ENCODE data around the gene NCAPH2. TPM values are rescaled to one million over a fixed set of nuclear protein-coding genes. Genes with fewer than 3 reads are reported as not detected.

NCAPH2 gene
- total RNA-seq, 4 donors from 2014 or later = 51.7 to 155 (median 55.4) TPM

DNA sequence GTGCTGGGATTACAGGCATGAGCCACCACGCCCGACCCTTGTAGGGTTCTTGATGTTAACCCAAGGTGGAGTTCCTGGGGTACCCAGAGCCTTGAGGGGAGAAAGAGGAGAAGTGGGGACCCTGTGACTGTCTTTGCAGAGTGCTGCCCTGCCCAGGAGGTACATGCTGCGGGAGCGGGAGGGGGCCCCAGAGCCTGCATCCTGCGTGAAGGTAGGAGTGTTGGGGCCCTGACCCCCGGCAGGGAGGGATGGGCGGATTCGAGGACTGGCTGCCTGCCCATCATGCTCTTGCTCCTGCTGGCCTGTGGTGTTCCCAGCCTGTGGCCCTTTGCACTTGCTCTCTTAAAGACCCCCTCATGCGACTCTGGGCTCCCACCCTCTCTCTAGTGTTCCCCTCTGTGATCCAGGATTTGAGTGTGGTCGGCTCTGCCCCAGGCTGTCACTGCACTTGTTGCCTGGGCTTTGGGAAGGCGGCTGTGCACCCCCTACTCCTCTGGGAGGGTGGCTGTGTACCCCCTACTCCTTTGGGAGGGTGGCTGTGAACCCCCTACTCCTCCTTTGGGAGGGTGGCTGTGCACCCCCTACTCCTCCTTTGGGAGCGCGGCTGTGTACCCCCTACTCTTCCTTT lies 12.9 kb downstream of the NCAPH2 start:
- DNase-seq = no peak
- intact Hi-C loops (cut with DNase I; ENCODE audit: low total_unique reads) = no loop called here
- H3K27ac ChIP-seq = no peak overlapping the region
- no peak overlapping the region for H3K4me3 ChIP-seq
- H3K9me3 ChIP-seq = no peaks in the 10 kb centered on the region
- H3K36me3 ChIP-seq = no peaks in the 10 kb centered on the region
- H3K27me3 ChIP-seq = no peaks in the 10 kb centered on the region
- no peaks in the 10 kb centered on the region for H3K4me1 ChIP-seq
- TF ChIP-seq POLR2A (IDR thresholded peaks at IDR 0.05) = no peak
- TF ChIP-seq, protein P1, sequence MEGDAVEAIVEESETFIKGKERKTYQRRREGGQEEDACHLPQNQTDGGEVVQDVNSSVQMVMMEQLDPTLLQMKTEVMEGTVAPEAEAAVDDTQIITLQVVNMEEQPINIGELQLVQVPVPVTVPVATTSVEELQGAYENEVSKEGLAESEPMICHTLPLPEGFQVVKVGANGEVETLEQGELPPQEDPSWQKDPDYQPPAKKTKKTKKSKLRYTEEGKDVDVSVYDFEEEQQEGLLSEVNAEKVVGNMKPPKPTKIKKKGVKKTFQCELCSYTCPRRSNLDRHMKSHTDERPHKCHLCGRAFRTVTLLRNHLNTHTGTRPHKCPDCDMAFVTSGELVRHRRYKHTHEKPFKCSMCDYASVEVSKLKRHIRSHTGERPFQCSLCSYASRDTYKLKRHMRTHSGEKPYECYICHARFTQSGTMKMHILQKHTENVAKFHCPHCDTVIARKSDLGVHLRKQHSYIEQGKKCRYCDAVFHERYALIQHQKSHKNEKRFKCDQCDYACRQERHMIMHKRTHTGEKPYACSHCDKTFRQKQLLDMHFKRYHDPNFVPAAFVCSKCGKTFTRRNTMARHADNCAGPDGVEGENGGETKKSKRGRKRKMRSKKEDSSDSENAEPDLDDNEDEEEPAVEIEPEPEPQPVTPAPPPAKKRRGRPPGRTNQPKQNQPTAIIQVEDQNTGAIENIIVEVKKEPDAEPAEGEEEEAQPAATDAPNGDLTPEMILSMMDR (IDR thresholded peaks at IDR 0.05) = no peak

DNA sequence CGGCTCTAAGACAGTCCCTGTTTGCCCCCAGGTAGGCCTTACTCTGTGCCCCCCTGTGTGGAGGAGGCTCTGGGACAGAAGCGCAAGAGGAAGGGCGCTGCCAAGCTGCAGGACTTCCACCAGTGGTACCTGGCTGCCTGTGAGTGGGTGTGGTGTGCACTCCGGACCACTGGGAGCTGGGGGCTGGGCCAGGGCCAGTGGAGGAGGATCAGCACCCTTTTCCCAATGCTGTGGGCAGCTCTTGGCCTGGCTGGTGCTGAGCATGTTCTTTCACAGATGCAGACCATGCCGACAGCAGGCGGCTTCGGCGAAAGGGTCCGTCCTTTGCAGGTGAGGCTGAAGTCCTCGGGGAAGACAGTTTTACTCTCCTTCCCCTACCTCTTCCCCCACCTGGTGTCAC lies 13.7 kb downstream of the NCAPH2 start:
- no peak for DNase-seq
- no peak overlapping the region for H3K4me3 ChIP-seq
- TF ChIP-seq, protein P1 (IDR thresholded peaks at IDR 0.05) = no peak
- no peak for TF ChIP-seq POLR2A (IDR thresholded peaks at IDR 0.05)
- H3K36me3 ChIP-seq = no peaks in the 10 kb centered on the region
- H3K27ac ChIP-seq = no peak overlapping the region
- H3K4me1 ChIP-seq = no peaks in the 10 kb centered on the region
- intact Hi-C loops (cut with DNase I; ENCODE audit: low total_unique reads) = no loop called here
- H3K9me3 ChIP-seq = no peaks in the 10 kb centered on the region
- no peaks in the 10 kb centered on the region for H3K27me3 ChIP-seq

DNA sequence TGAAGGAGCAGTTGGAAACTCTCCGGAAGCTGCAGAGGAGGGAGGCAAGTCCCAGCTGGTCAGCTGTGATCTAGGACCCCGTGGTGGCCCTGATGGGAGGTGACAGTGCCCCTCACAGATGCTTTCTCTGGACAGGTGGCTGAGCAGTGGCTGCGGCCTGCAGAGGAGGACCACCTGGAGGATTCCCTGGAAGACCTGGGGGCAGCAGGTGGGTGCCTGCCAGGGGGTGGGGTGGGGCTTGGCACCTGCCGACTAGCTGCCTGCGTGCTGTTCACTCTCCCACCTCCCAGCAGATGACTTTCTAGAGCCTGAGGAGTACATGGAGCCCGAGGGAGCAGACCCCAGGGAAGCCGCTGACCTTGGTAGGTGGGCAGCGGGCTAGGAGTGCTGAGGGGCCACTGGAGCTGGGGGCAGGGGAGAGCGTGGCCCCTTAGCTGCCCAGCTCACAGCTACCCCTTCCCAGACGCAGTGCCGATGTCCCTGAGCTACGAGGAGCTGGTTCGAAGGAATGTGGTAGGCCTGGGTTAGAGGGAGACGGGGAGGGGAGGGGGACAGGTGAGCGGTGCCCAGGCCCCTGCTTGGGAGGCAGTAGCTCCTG lies 14.3 kb downstream of the NCAPH2 start:
- DNase-seq = no peak
- no peaks in the 10 kb centered on the region for H3K36me3 ChIP-seq
- H3K9me3 ChIP-seq = no peaks in the 10 kb centered on the region
- intact Hi-C loops (cut with DNase I; ENCODE audit: low total_unique reads) = no loop called here
- H3K27me3 ChIP-seq = no peaks in the 10 kb centered on the region
- no peak overlapping the region for H3K4me3 ChIP-seq
- H3K27ac ChIP-seq = no peak overlapping the region
- no peaks in the 10 kb centered on the region for H3K4me1 ChIP-seq
- TF ChIP-seq POLR2A (IDR thresholded peaks at IDR 0.05) = no peak
- TF ChIP-seq, protein P1 (IDR thresholded peaks at IDR 0.05) = no peak

DNA sequence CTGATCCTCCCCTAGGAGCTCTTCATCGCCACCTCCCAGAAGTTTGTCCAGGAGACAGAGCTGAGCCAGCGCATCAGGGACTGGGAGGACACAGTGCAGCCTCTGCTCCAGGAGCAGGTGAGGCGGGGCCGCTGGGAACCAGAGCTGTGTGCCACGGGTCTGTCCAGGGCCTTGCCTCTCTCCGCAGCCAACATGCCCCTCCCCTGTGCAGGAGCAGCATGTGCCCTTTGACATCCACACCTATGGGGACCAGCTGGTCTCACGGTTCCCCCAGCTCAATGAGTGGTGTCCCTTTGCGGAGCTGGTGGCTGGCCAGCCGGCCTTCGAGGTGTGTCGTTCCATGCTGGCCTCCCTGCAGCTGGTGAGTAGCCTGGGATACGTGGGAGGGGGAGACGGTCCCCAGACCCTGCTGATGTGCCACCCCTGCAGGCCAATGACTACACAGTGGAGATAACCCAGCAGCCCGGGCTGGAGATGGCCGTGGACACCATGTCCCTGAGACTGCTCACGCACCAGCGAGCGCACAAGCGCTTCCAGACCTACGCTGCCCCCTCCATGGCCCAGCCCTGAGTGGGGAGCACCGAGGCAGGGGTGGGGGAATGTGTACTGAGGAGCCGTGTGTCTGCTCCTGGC lies 14.9 kb downstream of the NCAPH2 start:
- no peaks in the 10 kb centered on the region for H3K4me1 ChIP-seq
- DNase-seq = no peak
- H3K4me3 ChIP-seq = no peak overlapping the region
- H3K9me3 ChIP-seq = no peaks in the 10 kb centered on the region
- intact Hi-C loops (cut with DNase I; ENCODE audit: low total_unique reads) = no loop called here
- no peaks in the 10 kb centered on the region for H3K27me3 ChIP-seq
- H3K36me3 ChIP-seq = no peaks in the 10 kb centered on the region
- H3K27ac ChIP-seq = no peak overlapping the region
- TF ChIP-seq, protein P1 (IDR thresholded peaks at IDR 0.05) = no peak
- no peak for TF ChIP-seq POLR2A (IDR thresholded peaks at IDR 0.05)

DNA sequence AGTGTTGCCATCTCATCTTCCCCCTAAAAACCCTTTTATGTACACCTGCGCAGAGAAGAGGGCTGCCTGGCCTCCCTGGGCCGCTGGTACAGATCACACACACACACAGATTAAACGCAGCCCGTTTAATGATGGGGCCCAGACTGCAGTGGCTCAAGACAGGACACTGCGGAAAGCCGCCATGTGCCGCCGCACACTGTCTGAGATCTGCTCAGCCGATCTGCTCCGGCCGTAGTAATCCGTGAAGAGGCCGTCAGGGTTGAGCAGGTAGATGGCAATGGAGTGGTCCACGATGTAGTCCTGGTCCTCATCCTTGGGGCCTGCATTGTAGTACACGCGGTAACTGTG lies 15.4 kb downstream of the NCAPH2 start:
- TF ChIP-seq, protein P1 (IDR thresholded peaks at IDR 0.05) = no peak
- H3K4me3 ChIP-seq = no peak overlapping the region
- H3K27me3 ChIP-seq = no peaks in the 10 kb centered on the region
- no peaks in the 10 kb centered on the region for H3K36me3 ChIP-seq
- intact Hi-C loops (cut with DNase I; ENCODE audit: low total_unique reads) = no loop called here
- no peaks in the 10 kb centered on the region for H3K9me3 ChIP-seq
- no peaks in the 10 kb centered on the region for H3K4me1 ChIP-seq
- H3K27ac ChIP-seq = no peak overlapping the region
- no peak for DNase-seq

Data from uterus (tissue), 4 donors.